ENCODE data around the gene MCEMP1.

DNA sequence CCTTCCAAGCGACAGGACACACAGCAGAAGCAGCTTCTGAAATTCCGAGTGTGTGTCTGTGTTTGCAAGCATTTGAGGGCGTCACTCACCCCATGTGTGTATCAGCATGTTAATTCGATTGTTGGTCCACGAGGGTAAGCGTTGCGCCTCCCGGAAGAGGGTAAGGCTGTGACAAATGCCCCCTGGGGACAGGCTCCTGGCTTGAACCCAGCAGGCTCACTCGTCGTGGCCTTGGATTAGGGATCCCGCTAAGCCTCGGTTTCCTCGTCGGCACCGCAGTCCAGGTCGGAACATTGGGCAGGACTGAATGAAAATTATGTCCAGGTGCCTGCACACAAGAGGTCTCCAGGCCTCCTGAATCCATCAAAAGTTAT lies 40.6 kb upstream of the MCEMP1 start:
- TF ChIP-seq CTCF (IDR thresholded peaks at IDR 0.05; ENCODE audit: poor library complexity) (no peak), EZH2 (IDR thresholded peaks at IDR 0.05; ENCODE audit: borderline replicate concordance) (no peak), EZH2phosphoT487 (IDR thresholded peaks at IDR 0.05; ENCODE audit: low read depth, severe bottlenecking, unreplicated experiment) (no peak)
